ENCODE measurements around the gene SOST.

SOST gene

GRCh38 chr17:43740541-43740940, 18.1 kb downstream of the SOST start:
- no peak for DNase-seq

GRCh38 chr17:43737722-43738121, 20.9 kb downstream of the SOST start:
- DNase-seq: no peak

- no peak for DNase-seq
These were observed 22.2 kb downstream of the SOST start for GRCh38 chr17:43736389-43736788.

DNA sequence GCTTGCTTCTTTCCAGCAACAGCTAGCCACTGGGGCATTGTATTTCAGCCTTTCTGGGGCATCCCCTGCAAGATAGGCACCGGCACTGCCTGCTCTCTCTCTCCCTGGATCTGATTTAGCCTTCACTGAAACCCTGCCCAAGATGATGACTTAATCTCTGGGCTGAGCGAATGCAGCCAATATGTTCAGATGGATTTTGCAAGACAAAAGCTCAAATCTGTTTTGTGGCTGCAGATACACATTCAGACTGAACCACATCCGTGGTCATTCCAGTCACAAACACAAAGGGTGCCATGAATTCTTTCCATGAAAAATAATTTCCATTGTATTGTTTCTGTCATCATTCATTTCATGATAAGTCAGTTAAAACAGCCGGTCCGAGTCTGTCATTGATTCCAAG, 24.2 kb downstream of the SOST start:
- no peak for DNase-seq

DNA sequence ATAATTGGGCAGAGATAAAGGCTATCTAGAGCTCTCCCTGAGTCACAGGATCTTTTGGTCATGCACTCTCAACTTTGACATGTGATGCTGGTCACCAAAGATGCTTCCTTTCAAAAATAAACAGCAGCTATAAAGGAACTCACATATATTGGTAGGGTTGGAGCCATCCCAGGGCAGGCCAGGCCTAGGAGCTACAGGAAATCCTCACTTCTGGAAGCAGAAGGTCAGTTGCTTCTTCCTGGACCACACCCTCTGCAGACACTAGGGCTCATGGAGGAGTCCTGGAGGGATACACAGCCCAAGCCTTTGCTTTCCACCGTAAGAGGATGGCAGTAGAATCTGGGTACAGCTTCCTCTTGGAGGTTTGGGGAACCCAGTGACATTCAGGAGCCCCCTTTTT, 24.6 kb downstream of the SOST start:
- DNase-seq: no peak

DNA sequence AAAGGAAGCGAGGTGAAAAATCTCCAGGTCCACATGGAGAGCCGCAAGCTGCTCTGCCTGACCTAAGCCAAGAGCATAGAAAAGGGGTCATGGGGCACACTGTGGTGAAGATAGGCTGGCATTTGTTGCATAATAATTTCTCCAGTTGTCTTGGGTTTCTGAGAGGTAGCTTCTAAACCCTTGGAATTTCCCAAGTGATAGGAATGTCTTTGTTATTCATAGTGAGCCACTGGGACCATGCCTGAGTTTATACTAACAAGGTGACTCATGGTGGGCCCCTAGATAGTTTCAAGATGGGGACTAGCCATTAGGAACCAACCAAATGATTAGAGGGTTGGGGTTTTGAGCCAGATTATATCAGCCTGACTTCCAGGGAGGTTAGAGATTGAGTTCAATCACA, 25.6 kb downstream of the SOST start:
- DNase-seq: no peak

DNA sequence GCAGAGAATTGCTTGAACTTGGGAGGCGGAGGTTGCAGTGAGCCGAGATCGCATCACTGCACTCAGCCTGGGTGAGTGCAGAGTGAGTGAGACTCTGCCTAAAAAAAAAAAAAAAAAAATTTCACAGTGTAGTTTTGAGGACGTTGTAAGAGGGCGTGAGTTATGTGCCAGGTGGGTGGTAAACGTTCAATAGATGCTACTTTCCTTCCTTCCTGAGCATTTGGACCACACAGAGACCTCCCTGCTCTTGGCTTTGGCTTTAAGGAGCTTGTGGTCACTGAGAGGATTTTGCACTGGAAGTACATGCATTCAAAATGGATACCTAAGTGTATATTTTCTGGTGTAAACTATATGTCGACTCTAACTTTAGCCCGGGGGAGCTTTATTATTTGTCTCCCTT, 30.5 kb downstream of the SOST start:
- DNase-seq: no peak

DNA sequence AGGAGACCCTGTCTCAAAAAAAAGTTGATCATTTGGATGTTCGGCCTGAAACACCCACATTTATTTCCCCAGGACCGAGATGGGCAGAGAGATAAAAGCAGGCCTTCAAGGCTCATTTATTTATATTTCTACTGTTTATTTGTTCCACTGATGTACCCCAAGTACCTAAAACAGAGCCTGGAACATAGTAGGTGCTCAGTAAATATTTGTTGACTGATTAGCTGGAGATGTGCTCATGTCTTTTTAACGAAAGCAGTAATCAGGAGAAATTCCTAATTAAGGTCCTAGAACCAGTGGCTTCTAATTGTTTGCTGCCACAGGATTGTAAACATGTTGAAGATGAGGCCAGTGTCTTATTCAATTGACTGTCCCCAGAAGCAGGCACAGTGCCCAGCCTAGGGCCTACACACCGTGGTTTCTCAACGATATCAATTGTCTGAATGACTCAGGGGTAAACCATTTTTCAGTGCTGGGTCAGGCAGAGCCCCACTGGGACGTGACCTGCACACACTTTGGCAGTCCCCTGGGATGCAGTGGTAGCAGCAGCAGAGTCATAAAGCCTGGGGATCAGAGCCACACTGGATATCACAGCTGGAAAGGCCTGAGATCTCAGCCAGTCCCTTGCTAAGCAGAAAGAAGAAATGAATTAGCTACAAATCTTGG, 34.8 kb downstream of the SOST start:
- DNase-seq: no peak

- DNase-seq: no peak
These were observed 35.5 kb downstream of the SOST start for GRCh38 chr17:43722870-43723665.

DNA sequence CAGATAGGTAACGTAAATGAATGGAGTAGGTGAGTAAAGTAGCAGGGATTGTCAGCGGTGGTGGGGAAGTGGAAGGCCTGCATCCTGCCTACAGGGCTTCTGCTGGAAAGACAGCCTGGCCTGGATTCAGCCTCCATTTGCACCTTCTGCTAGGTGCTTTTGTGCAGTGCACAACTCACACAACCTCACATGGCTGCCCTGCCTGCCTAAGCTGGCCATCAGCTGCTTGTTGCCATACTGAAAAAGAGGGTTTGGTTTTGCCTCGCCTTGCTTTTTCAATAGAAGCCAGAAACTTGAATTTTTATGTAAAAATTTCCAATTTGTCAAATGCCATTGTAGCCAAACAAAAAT, 36.3 kb downstream of the SOST start:
- no peak for DNase-seq

DNA sequence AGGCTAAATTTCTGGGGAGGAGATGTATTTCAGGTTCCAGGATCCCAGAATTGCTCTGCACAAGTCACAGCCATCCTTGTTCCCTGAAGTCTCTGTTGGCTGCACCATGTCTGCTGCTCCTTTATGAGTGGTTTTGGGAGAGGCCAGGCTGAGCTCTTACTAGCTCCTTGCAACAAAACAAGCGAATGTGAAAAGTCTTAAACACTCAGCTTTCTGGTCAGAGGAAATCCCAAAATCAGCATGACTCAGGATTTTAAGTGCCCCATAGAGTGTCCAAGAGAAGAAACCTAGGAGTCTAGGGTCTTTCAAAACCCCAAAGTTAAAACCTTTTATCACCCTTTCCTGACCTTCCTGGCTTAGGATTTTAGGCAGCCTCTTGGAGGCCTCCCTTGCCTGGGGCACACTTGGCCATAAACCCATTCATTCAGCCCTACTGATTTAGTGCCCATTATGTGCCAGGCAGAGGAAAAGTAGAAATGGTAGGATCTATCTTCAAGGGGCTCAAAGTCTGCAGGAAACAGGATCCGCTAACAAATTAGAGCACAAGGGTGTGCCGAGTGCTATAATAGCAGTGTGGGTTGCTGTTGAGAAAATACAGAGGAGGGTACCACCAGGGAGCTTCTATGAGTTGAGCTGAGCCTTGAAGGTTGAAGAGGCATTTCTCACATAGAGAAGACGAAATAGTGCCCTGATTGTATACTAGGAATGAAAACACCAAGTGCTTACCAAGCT, 36.9 kb downstream of the SOST start:
- no peak for DNase-seq

DNA sequence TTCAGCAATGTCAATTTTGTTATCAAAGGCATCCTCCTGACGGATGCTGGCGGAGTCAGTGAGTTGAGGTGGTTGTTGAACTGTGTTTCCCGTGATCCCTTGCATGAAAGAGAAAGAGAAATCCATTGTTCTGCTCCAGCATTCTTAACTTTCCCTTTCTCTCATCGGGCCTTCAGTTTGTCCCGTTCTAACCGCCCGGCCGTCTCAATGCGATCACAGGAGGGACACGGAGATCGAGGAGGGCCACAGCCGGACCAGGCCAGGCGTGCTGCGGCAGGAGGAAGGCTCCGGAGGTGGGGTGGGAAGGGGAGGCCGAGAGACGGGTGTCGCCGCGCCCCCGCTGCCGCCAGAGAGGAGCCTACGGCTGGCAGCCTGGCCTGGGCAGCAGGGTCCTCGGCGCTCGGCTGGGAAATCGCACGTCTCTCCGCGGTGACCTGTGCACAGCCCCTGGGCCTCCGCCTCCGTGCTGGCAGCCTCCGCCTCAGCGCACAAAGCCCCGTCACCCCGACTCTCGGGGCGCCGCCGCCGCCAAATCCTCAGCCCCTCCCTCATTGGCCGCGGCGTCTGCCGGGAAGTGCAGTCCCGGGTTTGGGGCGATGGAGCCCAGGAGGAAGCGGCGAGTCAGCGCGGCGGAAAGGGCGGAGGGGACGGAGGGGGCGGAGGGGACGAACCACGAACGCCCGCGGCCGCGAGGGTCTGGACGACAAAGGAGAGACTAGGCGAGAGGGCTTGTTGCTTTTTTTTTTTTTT, 38.1 kb downstream of the SOST start:
- peak; percentile 92 for DNase-seq

GRCh38 chr17:43719578-43719977, 39.0 kb downstream of the SOST start:
- no peak for DNase-seq

DNA sequence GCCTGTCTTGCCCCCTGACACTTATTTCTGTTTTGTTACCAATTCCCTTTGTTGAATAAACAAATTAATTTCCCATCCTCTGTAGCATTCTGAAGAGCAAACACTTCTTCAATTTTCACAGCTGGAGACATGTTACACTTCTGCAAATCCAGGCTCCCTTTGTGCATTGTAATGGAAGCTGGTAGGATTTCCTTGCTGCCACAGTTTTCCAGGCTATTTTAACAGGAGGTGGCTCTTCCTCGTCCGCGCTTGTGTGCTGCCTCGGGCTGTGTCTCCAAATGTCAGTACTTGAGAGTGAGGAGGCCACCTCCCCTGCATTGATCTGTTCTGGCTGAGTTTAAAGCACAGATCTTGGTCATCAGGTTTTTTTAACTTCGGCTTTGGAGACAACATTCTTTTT, 40.0 kb downstream of the SOST start:
- no peak for DNase-seq

DNA sequence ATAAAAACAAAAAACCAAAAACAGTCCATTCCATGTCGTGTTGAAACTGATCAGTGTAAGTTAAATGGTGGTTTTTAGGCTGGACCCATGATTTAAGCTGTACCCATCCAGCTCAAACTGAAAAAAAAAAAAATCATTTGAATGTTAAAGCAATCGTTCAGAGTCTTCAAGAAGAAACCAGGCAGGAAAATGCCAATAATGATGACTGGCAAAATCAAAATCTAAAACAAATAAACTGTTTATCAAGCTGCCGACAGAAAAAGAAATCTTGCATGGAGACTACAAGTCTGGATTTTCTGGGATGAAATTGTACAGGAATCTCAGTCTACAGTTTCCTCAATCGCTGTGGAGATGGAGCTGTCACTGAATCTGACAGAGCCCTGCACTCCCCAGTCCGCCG, 40.7 kb downstream of the SOST start:
- no peak for DNase-seq

- no peak for DNase-seq
These were observed 44.0 kb downstream of the SOST start for GRCh38 chr17:43714465-43715149.

GRCh38 chr17:43713494-43714162, 45.0 kb downstream of the SOST start:
- DNase-seq: peak; percentile 53

GRCh38 chr17:43712397-43712796, 46.2 kb downstream of the SOST start:
- no peak for DNase-seq

DNA sequence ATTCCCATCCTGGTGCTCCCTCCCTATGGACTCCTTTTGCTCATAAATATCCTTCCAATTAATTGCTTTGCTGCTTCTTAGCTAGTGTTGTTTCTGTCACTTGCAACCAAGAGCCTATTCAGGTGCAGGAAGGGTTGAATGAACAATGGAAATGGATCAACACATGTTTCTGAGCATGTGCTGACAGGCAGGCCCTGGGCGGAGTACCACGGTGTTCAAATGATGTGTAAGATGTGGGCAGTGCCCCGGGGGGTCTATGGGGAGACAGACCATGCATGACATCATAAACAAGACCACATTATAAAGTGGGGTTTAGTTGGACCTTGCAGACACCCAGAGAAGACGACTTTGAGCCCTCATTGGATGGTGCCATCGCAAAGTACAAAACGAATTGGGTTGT, 48.5 kb downstream of the SOST start:
- DNase-seq: no peak

DNA sequence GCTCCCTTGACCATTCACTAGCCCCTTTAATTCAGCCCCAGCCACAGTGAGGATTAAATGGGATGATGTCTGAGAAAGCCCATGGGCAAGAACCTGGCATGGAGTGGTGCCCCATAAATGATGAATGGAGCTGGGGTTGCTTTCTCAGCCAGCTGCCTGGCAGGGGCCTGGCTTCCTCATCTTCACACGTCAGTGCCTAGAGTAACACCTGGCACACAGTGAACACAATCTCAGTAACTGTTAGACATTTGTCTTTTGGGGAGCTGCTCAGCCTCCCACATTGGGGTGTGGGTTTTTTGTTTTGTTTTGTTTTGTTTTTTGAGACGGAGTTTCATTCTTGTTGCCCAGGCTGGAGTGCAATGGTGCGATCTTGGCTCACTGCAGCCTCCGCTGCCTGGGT, 49.4 kb downstream of the SOST start:
- no peak for DNase-seq

DNA sequence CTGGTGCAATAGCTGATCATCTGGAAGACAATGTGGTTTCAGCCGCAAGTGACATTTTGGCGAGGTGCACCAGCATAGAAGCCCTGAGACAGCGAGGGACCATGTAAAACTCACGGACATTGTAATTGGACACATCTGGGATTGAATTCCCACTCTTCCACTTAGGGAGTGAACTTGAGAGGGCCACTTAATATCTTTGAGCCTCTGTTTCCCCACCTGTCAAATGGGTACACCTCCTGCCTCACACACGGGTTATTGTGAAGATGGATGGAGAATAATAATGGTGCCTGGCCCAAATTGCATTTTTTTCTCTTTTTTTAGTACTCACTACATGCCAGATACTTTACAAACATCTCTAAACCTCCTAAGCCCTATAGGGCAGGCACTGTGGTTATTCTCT, 51.4 kb downstream of the SOST start:
- DNase-seq: no peak

DNA sequence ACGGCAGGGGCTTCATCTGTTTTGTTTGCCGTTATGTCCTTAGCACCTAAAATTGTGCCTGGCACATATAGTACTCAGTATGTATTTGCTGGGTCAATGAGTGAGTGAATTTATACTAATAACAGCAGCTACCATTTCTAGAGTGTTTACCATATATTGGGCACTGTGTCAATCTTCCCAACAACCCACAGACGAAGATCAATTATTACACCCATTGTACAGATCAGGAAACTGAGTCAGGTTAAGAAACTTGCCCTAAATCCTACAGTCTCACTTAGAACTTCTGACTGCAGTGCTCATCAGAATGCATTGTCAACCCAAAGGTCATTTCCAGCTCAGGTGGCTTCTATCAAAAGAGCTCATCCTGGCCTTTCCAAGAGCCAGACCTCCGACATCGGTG, 52.4 kb downstream of the SOST start:
- no peak for DNase-seq

Data from right hindlimb (tissue), 1 donor.